ENCODE measurements around the gene MOB3A. TPM values are rescaled to one million over a fixed set of nuclear protein-coding genes. Genes with fewer than 3 reads are reported as not detected.

MOB3A gene
- total and polyA plus RNA-seq, 2 of the 8 experiments (the other 6 are each of a cell fraction or from before 2014, with no cell fraction given): 9.2 to 9.6 TPM

DNA sequence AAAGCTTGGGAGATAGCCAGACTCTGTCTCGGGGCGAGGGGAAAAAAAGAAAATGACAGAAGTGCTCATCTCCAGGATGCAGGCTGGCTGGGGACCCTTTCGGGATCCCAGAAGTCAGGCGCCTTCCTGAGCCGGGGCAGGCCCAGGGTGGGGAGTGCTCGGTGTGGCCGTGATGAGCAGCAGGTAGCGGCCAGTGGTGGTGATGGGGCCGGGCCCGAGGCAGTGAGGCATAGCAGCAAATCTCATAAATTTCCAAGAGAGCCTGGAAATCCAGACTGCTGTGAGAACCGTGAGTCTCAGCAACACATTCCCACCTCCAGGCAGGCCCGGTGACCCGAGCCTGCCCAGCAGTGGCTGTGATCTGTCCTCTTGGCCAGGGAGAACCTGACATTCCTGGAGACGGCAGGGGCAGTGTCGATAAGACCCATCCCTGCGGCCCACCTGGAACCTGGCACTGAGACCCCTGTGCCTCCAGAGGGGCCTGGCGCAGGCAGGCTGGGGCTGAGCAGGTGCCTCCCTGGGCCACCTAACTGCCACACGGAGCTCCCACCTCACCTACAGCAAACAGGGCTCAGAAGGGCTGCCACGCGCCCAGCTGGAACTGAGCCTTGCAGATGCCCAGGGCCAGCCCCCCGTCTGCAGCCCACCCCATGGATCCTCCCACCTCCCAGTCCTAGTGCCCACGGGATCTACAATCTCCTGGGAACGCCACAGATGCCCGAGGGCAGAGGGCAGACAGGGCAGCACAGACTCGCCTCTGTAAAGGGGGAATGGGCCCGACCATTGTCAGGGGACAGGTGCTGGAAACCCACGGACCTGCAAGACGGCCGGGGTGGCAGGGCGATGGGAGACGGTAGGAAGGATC lies 24.0 kb upstream of the MOB3A start:
- CTCF ChIA-PET (ENCODE audit: partially characterized antibody): interaction anchor here (0.7 to 1.2 kb wide), 4 partner anchors 9 to 108 kb away, joined by 3 read pairs; no protein-coding TSS in a partner anchor
- Histone ChIP-seq H3K36me3 (ENCODE audit: control insufficient read depth in 2 of 4, insufficient read depth in 4 of 4, low read length in 3 of 4) (peaks cover 61 to 81% (median 74%) of the 10 kb centered on the region in 4 experiments), H3K9me3 (ENCODE audit: insufficient read depth in 2 of 2, low read depth in 1 of 2, low read length in 1 of 2) (no peaks in the 10 kb centered on the region)
- TF ChIP-seq MAFK (IDR thresholded peaks at IDR 0.05; ENCODE audit: low read depth, low read length) (no peak), JUND (IDR thresholded peaks at IDR 0.05; ENCODE audit: low read length) (no peak)

More for the DNA sequence above, 24.0 kb upstream of the MOB3A start:
- Histone ChIP-seq H2AFZ (ENCODE audit: low read length) (no peak overlapping the region), H2AK5ac (ENCODE audit: low read depth, low read length) (no peak overlapping the region), H3K4me2 (ENCODE audit: insufficient read depth in 1 of 2, low read depth in 2 of 2, low read length in 2 of 2) (no peak overlapping the region), H3K9ac (replicated peaks in 1 of 4; ENCODE audit: extremely low read depth in 1 of 4, low read depth in 3 of 4, low read length in 3 of 4) (no peak overlapping the region), H3K79me1 (ENCODE audit: low read depth, low read length) (peaks cover 4% of the 10 kb centered on the region; the same call in 1 of the 2 replicates), H3K14ac (ENCODE audit: insufficient read length) (no peak overlapping the region), H2BK5ac (ENCODE audit: low read depth, low read length) (no peak overlapping the region), H3K27ac (ENCODE audit: low read depth, low read length) (no peak overlapping the region), H3K27me3 (replicated peaks in 1 of 4; ENCODE audit: control insufficient read depth in 3 of 4, extremely low read depth in 1 of 4, insufficient read depth in 3 of 4, low read length in 3 of 4) (no peaks in the 10 kb centered on the region), H3K23ac (ENCODE audit: insufficient read length) (no peak overlapping the region), H4K20me1 (replicated peaks in 1 of 2; ENCODE audit: control insufficient read depth in 1 of 2, insufficient read depth in 2 of 2, low read length in 2 of 2) (peaks cover 15 to 35% of the 10 kb centered on the region in 2 experiments), H3K23me2 (ENCODE audit: low read depth, low read length) (no peaks in the 10 kb centered on the region), H3K4me1 (replicated peaks in 1 of 4; ENCODE audit: control insufficient read depth in 3 of 4, insufficient read depth in 4 of 4, low read length in 3 of 4) (no peaks in the 10 kb centered on the region), H4K91ac (replicated peaks; ENCODE audit: insufficient read length, low read length) (no peak overlapping the region), H3K4ac (replicated peaks; ENCODE audit: insufficient read length, low read depth, low read length) (no peak overlapping the region), H3K4me3 (ENCODE audit: extremely low read depth in 1 of 4, insufficient read depth in 2 of 4, low read depth in 3 of 4, low read length in 4 of 4) (no peak overlapping the region), H2BK12ac (ENCODE audit: low read depth, low read length) (no peak overlapping the region), H3K56ac (replicated peaks; ENCODE audit: insufficient read length, low read depth, low read length) (no peak overlapping the region), H3K79me2 (ENCODE audit: control insufficient read depth in 1 of 2, insufficient read depth in 2 of 2, low read length in 2 of 2) (no peaks in the 10 kb centered on the region), H4K8ac (ENCODE audit: extremely low read depth, insufficient read depth, low read length) (no peak overlapping the region), H2BK120ac (replicated peaks; ENCODE audit: low read depth, low read length) (no peak overlapping the region), H3K18ac (ENCODE audit: extremely low read depth, low read length) (no peak overlapping the region), H2BK20ac (ENCODE audit: low read length) (no peak overlapping the region), H4K5ac (ENCODE audit: insufficient read length, low read depth, low read length) (no peak overlapping the region), H2BK15ac (ENCODE audit: low read length) (no peak overlapping the region)
- POLR2A ChIA-PET (ENCODE audit: partially characterized antibody): interaction anchor here (0.6 kb wide), 1 partner anchor 82 kb away, joined by 3 read pairs; no protein-coding TSS in a partner anchor
- 95% methylated on average over 25 of the region's 31 CpGs; no CpG with 5 or more reads in 1 of the 2 experiments for WGBS, 2 experiments (ENCODE audit: extremely low coverage in 1 of 2, insufficient coverage in 1 of 2, insufficient read length in 1 of 2, insufficient replicate concordance in 2 of 2, low coverage in 1 of 2, low lambda C conversion rate in 2 of 2, missing lambda C conversion rate in 1 of 2)
- FAIRE-seq: no peak
- no peak for DNase-seq (ENCODE audit: low read depth in 1 of 2, low spot score in 2 of 2)

All from H1 (cell line).